Calu3 (cell line): ENCODE data around the gene MCM3AP. TPM values are rescaled to one million over a fixed set of nuclear protein-coding genes. Genes with fewer than 3 reads are reported as not detected.

Experiments used
- BruUV-seq: library from RNA; stranded (reverse); fragments of 400-500 nt; replicated peaks from 2 replicates; lab custom pipeline; 2021; lab: Mats Ljungman, UMichigan
- CTCF ChIA-PET: fragments of 300-600 bp; sonication (Branson Sonifier 250); formaldehyde crosslinking; loops from one replicate; lab custom pipeline; 2022; ENCODE audit warnings: antibody characterized with exemption; lab: Charles Lee
- DNase-seq: peaks from one replicate; pipeline ENCODE4 v3.0.0; 2022
- H3K27ac Mint-ChIP-seq: one replicate; pipeline ENCODE4 v1.8.0; 2022; ENCODE audit warnings: mixed read lengths; ENCODE audit not compliant: unreplicated experiment
- H3K27me3 Mint-ChIP-seq: one replicate; pipeline ENCODE4 v1.8.0; 2022; ENCODE audit warnings: mixed read lengths; ENCODE audit not compliant: unreplicated experiment
- H3K36me3 Mint-ChIP-seq: one replicate; pipeline ENCODE4 v1.8.0; 2022; ENCODE audit warnings: mild to moderate bottlenecking, moderate library complexity, mixed read lengths; ENCODE audit not compliant: insufficient read depth, unreplicated experiment
- H3K4me1 Mint-ChIP-seq: one replicate; pipeline ENCODE4 v1.8.0; 2022; ENCODE audit warnings: mild to moderate bottlenecking, low read depth, mixed read lengths; ENCODE audit not compliant: unreplicated experiment
- H3K4me3 Mint-ChIP-seq: one replicate; pipeline ENCODE4 v1.8.0; 2022; ENCODE audit warnings: mild to moderate bottlenecking, low read depth, moderate library complexity, mixed read lengths; ENCODE audit not compliant: unreplicated experiment
- H3K9me3 Mint-ChIP-seq: one replicate; pipeline ENCODE4 v1.8.0; 2022; ENCODE audit warnings: low read depth, mixed read lengths; ENCODE audit not compliant: unreplicated experiment
- CTCF ChIP-seq: fragments of 200-600 bp; IDR thresholded peaks from one replicate; pipeline ENCODE4 v1.8.0; 2022; ENCODE audit warnings: antibody characterized with exemption; ENCODE audit not compliant: unreplicated experiment
- intact Hi-C: fragments of 100-400 bp; cut with micrococcal nuclease; formaldehyde crosslinking; loops from one replicate; pipeline ENCODE4 v1.10.0; 2022; ENCODE audit not compliant: unreplicated experiment
- total RNA-seq: library from RNA; stranded (reverse); gene quantifications from 2 replicates; pipeline ENCODE4 v1.2.3, GENCODE V29; 2022

The MCM3AP gene
- total RNA-seq, 1 experiment from 2014 or later = 64.1 TPM

GRCh38 chr21:46256501-46256994 is 28.9 kb downstream of the MCM3AP start:
- intact Hi-C loops = no loop called here
- DNase-seq = no peak
- CTCF ChIA-PET = no interaction called here
- TF ChIP-seq CTCF = no peak
- Mint-ChIP-seq H3K4me1 (no peaks in the 10 kb centered on the region), H3K4me3 (no peak overlapping the region), H3K27me3 (no peaks in the 10 kb centered on the region), H3K9me3 (no peaks in the 10 kb centered on the region), H3K27ac (no peak overlapping the region), H3K36me3 (peaks cover 52% of the 10 kb centered on the region)
- BruUV-seq = no TSS peak

GRCh38 chr21:46255758-46256337 is 29.6 kb downstream of the MCM3AP start:
- CTCF ChIA-PET = no interaction called here
- no peak overlapping the region for H3K27ac Mint-ChIP-seq
- intact Hi-C loops = no loop called here

GRCh38 chr21:46255166-46255565 is 30.2 kb downstream of the MCM3AP start:
- no TSS peak for BruUV-seq
- Mint-ChIP-seq H3K27ac (no peak overlapping the region), H3K36me3 (peaks cover 54% of the 10 kb centered on the region), H3K4me1 (no peaks in the 10 kb centered on the region), H3K27me3 (no peaks in the 10 kb centered on the region), H3K9me3 (no peaks in the 10 kb centered on the region), H3K4me3 (no peak overlapping the region)
- no peak for DNase-seq
- intact Hi-C loops = no loop called here
- TF ChIP-seq CTCF = no peak
- CTCF ChIA-PET = no interaction called here

More at GRCh38 chr21:46255758-46256337, 29.6 kb downstream of the MCM3AP start:
- no peak for DNase-seq
- peaks cover 51% of the 10 kb centered on the region for H3K36me3 Mint-ChIP-seq
- no peaks in the 10 kb centered on the region for H3K9me3 Mint-ChIP-seq
- no peaks in the 10 kb centered on the region for H3K27me3 Mint-ChIP-seq
- BruUV-seq = no TSS peak
- H3K4me1 Mint-ChIP-seq = no peaks in the 10 kb centered on the region
- H3K4me3 Mint-ChIP-seq = no peak overlapping the region
- no peak for TF ChIP-seq CTCF

GRCh38 chr21:46254208-46254975 is 31.0 kb downstream of the MCM3AP start:
- intact Hi-C loops = no loop called here
- H3K27me3 Mint-ChIP-seq = no peaks in the 10 kb centered on the region
- H3K4me3 Mint-ChIP-seq = no peak overlapping the region
- H3K36me3 Mint-ChIP-seq = peaks cover 56% of the 10 kb centered on the region
- no peak overlapping the region for H3K27ac Mint-ChIP-seq
- CTCF ChIA-PET = no interaction called here
- TF ChIP-seq CTCF = no peak
- H3K9me3 Mint-ChIP-seq = no peaks in the 10 kb centered on the region
- no peak for DNase-seq
- no TSS peak for BruUV-seq
- no peaks in the 10 kb centered on the region for H3K4me1 Mint-ChIP-seq
